Measurements from ENCODE around the gene OR10S1. TPM values are rescaled to one million over a fixed set of nuclear protein-coding genes. Genes with fewer than 3 reads are reported as not detected.

The OR10S1 gene
- not detected in 2 replicates for total RNA-seq

DNA sequence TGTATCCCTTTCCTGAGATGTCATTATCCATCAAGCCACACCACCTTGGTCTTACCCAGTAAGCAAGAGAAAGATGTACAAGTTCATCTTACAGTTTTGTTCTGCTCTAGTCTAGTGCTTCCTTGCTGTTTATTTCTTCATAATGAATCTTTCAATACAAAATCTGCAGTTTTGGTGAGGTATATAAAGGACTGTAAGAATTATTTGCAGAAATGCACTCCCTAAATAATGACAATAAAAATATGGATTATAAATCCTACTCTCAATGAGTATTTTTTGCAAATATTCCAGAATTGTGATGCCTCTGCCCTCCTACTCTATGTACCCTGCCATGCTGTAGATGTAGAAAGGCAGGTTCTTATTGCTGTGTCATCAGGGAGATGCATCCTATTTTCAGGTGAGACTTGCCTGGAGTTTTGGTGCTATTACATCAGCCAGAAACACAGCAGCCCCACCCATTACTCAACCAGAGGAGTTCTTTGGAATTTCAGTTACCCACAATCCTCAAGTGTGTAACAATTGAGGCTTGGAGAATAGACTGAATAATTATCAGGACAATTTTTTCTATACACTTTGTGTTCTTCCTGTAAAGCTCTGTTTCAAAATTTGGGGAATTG lies at the start of gene OR10S1:
Gene OR10S1 (minus strand): TSS at position 51 of the 617 bp plus-strand sequence. CDS start 117 bp downstream, outside the sequence.

GRCh38 chr11:124026498-124026897 lies 48.9 kb upstream of the OR10S1 start, which contains the start of gene OR10G8:
OR10G8 (plus strand) TSS chr11:124026798; CDS start chr11:124029623, 2,825 bp downstream.

DNA sequence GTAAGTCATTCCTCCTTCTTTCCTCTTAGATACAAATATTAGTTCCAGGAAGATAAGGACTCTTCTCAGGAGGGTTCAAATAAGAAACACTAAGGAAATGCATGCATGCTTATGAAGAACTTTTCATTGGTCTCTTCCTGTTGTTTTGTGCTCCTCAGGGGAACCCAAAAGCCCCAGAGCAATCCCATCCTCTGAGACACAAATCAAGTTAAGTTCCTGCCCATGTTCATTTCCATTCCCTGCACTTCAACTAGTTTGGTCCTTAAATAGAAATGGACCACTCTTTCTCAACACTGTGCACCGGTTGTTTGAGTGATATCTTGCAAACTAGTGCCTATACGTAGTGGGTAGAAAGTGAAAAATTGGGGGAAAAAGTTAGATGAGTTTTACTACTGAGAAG lies 35.1 kb upstream of the OR10S1 start, which contains the start of gene OR10G4:
Gene OR10G4 (plus strand): TSS at position 301 of the 400 bp plus-strand sequence. CDS start 2,578 bp downstream, outside the sequence.

DNA sequence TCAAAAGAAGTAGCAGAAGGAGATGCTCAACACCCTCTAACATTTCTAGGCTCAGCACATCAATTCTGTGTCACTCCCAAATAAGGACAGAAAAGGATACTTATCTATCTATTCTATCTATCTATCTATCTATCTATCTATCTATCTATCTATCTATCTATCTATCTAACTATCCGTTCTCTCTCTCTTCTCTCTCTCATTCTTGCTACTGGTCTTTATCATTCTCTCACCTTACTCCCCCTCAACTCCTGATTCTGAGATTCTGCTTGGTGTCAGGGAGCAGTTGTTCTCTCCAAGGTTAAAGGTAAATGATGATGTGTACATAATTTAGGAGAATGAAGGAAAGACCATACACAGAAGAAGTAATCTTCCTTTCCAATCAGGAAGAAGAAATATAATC lies 17.5 kb upstream of the OR10S1 start, which contains the start of gene OR10G6:
Gene OR10G6 (minus strand): TSS at position 43 of the 400 bp plus-strand sequence. CDS start 0 bp downstream, at position 43.

GRCh38 chr11:123943738-123944137 lies 33.8 kb downstream of the OR10S1 start, which contains the start of gene OR6T1:
OR6T1 (minus strand) TSS chr11:123943838; CDS start chr11:123943838, 0 bp downstream.

GRCh38 chr11:123939317-123939716 lies 38.3 kb downstream of the OR10S1 start, which contains the start of gene OR4D5:
OR4D5 (plus strand) TSS chr11:123939617; CDS start chr11:123939617, 0 bp downstream.

Other genes starting within 250 kb of the OR10S1 start
- gene ZNF202, start 236.1 kb downstream of the OR10S1 start, total RNA-seq, result 4.3 and 5.9 TPM in 2 replicates
- gene OR6X1, start 223.3 kb downstream of the OR10S1 start, total RNA-seq, result not detected in 2 replicates
- gene OR6M1, start 171.4 kb downstream of the OR10S1 start, total RNA-seq, result not detected in 2 replicates
- gene TMEM225, start 92.1 kb downstream of the OR10S1 start, total RNA-seq, result not detected in 2 replicates
- gene OR8D4, start 75.6 kb downstream of the OR10S1 start, total RNA-seq, result not detected in 2 replicates
- gene OR4D5, start 38.2 kb downstream of the OR10S1 start, total RNA-seq, result not detected in 2 replicates
- not detected in 2 replicates for gene OR6T1, start 33.9 kb downstream of the OR10S1 start, total RNA-seq
- not detected in 2 replicates for gene OR10G6, start 17.4 kb upstream of the OR10S1 start, total RNA-seq
- gene OR10G4, start 35.2 kb upstream of the OR10S1 start, total RNA-seq, result not detected in 2 replicates
- not detected in 2 replicates for gene OR10G9, start 45.2 kb upstream of the OR10S1 start, total RNA-seq
- not detected in 2 replicates for gene OR10G8, start 49.0 kb upstream of the OR10S1 start, total RNA-seq
- not detected in 2 replicates for gene OR10G7, start 63.5 kb upstream of the OR10S1 start, total RNA-seq
- 7.3 and 7.8 TPM in 2 replicates for gene VWA5A, start 137.7 kb upstream of the OR10S1 start, total RNA-seq
- not detected in 2 replicates for gene OR10D3, start 205.6 kb upstream of the OR10S1 start, total RNA-seq